ENCODE data around the gene RAB3A. TPM values are rescaled to one million over a fixed set of nuclear protein-coding genes. Genes with fewer than 3 reads are reported as not detected.

RAB3A gene
- polyA plus RNA-seq, 2 of the 4 experiments (the other 2 are of a cell fraction), result 0.39 to 1.0 TPM

- ATAC-seq, result no peak
- Histone ChIP-seq H3K4me1 (peaks cover 29% of the 10 kb centered on the region), H3K9me3 (no peaks in the 10 kb centered on the region), H3K4me3 (no peak overlapping the region), H3K4me2 (no peak overlapping the region), H3K27ac (no peak overlapping the region)
- no peak for DNase-seq (ENCODE audit: low read depth in 1 of 2, low spot score in 1 of 2)
- WGBS (ENCODE audit: missing lambda C conversion rate), result 89% methylated on average over 4 of the region's 4 CpGs
- ChIA-PET CTCF (interaction anchor here (0.6 to 1.6 kb wide), 2 partner anchors 45 to 144 kb away, joined by 3 read pairs; no protein-coding TSS in a partner anchor), POLR2A (no interaction called here)
- no peak for FAIRE-seq
- TF ChIP-seq SREBF2 (IDR thresholded peaks at IDR 0.05) (no peak), KDM1A (IDR thresholded peaks at IDR 0.05; ENCODE audit: low read depth) (0 out of 2 replicates have a peak, but pooled peaks have one; percentile 19)
- TF ChIP-seq, protein P1, sequence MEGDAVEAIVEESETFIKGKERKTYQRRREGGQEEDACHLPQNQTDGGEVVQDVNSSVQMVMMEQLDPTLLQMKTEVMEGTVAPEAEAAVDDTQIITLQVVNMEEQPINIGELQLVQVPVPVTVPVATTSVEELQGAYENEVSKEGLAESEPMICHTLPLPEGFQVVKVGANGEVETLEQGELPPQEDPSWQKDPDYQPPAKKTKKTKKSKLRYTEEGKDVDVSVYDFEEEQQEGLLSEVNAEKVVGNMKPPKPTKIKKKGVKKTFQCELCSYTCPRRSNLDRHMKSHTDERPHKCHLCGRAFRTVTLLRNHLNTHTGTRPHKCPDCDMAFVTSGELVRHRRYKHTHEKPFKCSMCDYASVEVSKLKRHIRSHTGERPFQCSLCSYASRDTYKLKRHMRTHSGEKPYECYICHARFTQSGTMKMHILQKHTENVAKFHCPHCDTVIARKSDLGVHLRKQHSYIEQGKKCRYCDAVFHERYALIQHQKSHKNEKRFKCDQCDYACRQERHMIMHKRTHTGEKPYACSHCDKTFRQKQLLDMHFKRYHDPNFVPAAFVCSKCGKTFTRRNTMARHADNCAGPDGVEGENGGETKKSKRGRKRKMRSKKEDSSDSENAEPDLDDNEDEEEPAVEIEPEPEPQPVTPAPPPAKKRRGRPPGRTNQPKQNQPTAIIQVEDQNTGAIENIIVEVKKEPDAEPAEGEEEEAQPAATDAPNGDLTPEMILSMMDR (IDR thresholded peaks at IDR 0.05), result no peak
Measured at GRCh38 chr19:18158467-18158866, 45.4 kb downstream of the RAB3A start.

DNA sequence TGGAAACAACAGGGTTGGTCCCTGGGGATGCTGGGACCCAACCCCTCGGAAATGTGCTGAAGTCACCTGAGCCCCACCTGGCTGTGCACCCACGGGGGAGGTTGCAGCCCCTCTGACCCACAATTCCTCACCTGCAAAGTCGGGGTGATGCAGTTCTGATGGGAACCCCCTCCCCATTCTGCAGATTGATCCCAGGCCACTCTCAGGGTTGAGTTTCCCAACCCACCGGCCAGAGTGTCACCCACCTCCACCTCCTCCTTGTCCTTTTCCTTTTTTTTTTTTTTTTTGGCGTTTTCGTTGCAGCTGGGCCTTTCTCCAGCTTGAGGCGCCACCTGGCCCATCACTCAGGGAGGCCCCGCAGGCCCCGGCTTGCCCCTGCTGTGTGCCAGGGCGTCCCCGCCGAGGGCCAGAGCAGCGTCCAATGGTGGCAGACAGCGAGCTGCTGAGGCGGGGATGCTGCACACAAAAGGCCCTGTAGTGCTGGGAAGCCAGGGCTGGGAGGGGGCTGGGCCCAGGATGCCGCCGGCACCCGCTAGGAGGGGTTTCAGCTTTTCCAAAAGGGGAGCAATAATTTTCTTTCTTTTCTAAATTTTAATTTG, 46.3 kb downstream of the RAB3A start:
- ATAC-seq (no peak), FAIRE-seq (no peak), DNase-seq (ENCODE audit: low read depth in 1 of 2, low spot score in 1 of 2) (no peak)
- ChIA-PET POLR2A (no interaction called here), CTCF (no interaction called here)
- H3K27ac ChIP-seq, result peak overlapping the region; percentile 57 to 79; a peak in 4 of 6 replicates
- 68% methylated on average over 14 of the region's 18 CpGs for WGBS (ENCODE audit: missing lambda C conversion rate)
- no peak overlapping the region for H3K4me3 ChIP-seq
- H3K4me1 ChIP-seq, result peaks cover 29% of the 10 kb centered on the region
- peak overlapping the region; percentile 64 for H3K4me2 ChIP-seq
- no peak for TF ChIP-seq ESRRA (IDR thresholded peaks at IDR 0.05; ENCODE audit: borderline replicate concordance, low read length)
- TF ChIP-seq KDM5A (IDR thresholded peaks at IDR 0.05), result no peak
- no peak for TF ChIP-seq PBX3 (IDR thresholded peaks at IDR 0.05)
- TF ChIP-seq, protein P2, sequence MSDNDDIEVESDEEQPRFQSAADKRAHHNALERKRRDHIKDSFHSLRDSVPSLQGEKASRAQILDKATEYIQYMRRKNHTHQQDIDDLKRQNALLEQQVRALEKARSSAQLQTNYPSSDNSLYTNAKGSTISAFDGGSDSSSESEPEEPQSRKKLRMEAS (IDR thresholded peaks at IDR 0.05), result no peak
- TF ChIP-seq NR3C1 (IDR thresholded peaks at IDR 0.05), result no peak
- TF ChIP-seq ZNF302 (CRISPR knock-in tag; IDR thresholded peaks at IDR 0.05), result no peak
- TF ChIP-seq CBX8 (IDR thresholded peaks at IDR 0.05), result no peak
- no peak for TF ChIP-seq GATA3 (IDR thresholded peaks at IDR 0.05; ENCODE audit: borderline replicate concordance)
- no peak for TF ChIP-seq ZFP36 (IDR thresholded peaks at IDR 0.05; ENCODE audit: borderline replicate concordance, partially characterized antibody)
- TF ChIP-seq CHD2 (IDR thresholded peaks at IDR 0.05; ENCODE audit: low read length, partially characterized antibody), result no peak
- TF ChIP-seq HMGXB4 (CRISPR knock-in tag; IDR thresholded peaks at IDR 0.05; ENCODE audit: borderline replicate concordance), result no peak
- no peak for TF ChIP-seq RCOR1 (IDR thresholded peaks at IDR 0.05; ENCODE audit: low read depth, low read length)
- no peak for TF ChIP-seq POLR2A (IDR thresholded peaks at IDR 0.05; ENCODE audit: low read length)
- H3K9me3 ChIP-seq, result no peaks in the 10 kb centered on the region

DNA sequence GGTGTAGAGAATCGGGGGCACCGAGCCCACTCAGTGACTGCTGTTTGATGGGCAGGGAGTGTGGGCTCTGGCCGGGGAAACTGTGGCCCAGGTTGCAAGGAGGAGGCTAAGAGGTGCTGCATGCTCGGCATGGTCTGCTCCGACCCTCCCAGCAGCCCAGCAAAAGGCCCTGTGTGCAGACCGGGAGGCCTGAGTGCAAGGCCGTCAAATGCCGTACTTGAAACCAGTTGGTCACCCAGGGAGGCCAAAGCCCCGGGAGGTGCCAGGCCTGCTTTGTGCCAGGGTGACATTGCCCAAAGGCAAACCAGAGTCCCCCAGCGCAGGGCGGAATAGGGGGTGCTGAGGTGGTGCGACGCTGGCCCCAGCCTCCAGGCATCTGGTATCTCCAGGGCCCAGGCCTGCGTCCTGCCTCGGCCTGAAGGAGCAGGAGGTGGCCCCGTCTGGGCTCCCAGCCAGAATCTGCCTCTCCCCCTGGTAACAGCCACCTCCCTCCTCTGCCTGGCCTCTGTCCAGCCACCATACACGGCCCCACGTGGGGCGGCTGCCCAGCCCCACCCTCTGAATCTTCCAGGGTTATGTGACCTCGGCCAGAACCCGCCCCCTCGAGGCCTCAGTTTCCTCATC, 46.9 kb downstream of the RAB3A start:
- peak; percentile 69 for TF ChIP-seq USF2 (IDR thresholded peaks at IDR 0.05)
- no peak for TF ChIP-seq ZFP36 (IDR thresholded peaks at IDR 0.05; ENCODE audit: borderline replicate concordance, partially characterized antibody)
- peak; percentile 61; the same call in 1 of the 2 replicates for TF ChIP-seq RFX5 (IDR thresholded peaks at IDR 0.05)
- TF ChIP-seq RNF2 (IDR thresholded peaks at IDR 0.05; ENCODE audit: borderline replicate concordance, low read depth), result no peak
- TF ChIP-seq HOXB13 (CRISPR knock-in tag; IDR thresholded peaks at IDR 0.05; ENCODE audit: low read depth), result no peak
- TF ChIP-seq, protein P2 (IDR thresholded peaks at IDR 0.05), result 0 out of 2 replicates have a peak, but pooled peaks have one; percentile 47
- POLR2A ChIA-PET, result interaction anchor here (0.6 kb wide), 1 partner anchor 534 kb away, joined by 3 read pairs; no protein-coding TSS in a partner anchor
- H3K4me3 ChIP-seq, result no peak overlapping the region
- H3K4me1 ChIP-seq, result peaks cover 29% of the 10 kb centered on the region
- CTCF ChIA-PET, result no interaction called here
- ATAC-seq (peak in 1 of 2 experiments; percentile 5; a peak in 2 of 6 replicates), FAIRE-seq (no peak), DNase-seq (ENCODE audit: low read depth in 1 of 2, low spot score in 1 of 2) (peak; percentile 62 to 77)
- peak overlapping the region; percentile 60 to 79; a peak in 5 of 6 replicates for H3K27ac ChIP-seq
- peak overlapping the region; percentile 64 for H3K4me2 ChIP-seq
- H3K9me3 ChIP-seq, result no peaks in the 10 kb centered on the region
- WGBS (ENCODE audit: missing lambda C conversion rate), result 100% methylated on average over 3 of the region's 22 CpGs

Data from A549 (cell line).